Dendritic cell treated with granulocyte-macrophage colony-stimulating factor and Interleukin-4, amounts not matched to agents 40 ng/mL and 50 ng/mL, for 4 days (primary cell): Measurements from ENCODE around the gene CIDEC.
"Not testable (repeated sequence)": the region's sequence is repeated elsewhere in the genome, so short reads cannot be mapped to it uniquely, and the experiment has no call there.

Experiments used
- H3K27ac Mint-ChIP-seq: one replicate; pipeline ENCODE4 v1.8.0; 2022; ENCODE audit warnings: mild to moderate bottlenecking, mixed read lengths
- H3K27me3 Mint-ChIP-seq: one replicate; pipeline ENCODE4 v1.8.0; 2022; ENCODE audit warnings: mild to moderate bottlenecking, mixed read lengths
- H3K36me3 Mint-ChIP-seq: one replicate; pipeline ENCODE4 v1.8.0; 2022; ENCODE audit warnings: low read depth, mixed read lengths
- H3K4me1 Mint-ChIP-seq: one replicate; pipeline ENCODE4 v1.8.0; 2022; ENCODE audit warnings: low read depth, mixed read lengths
- H3K4me3 Mint-ChIP-seq: one replicate; pipeline ENCODE4 v1.8.0; 2022; ENCODE audit warnings: mild to moderate bottlenecking, moderate library complexity, mixed read lengths
- H3K9me3 Mint-ChIP-seq: one replicate; pipeline ENCODE4 v1.8.0; 2022; ENCODE audit warnings: mixed read lengths
- intact Hi-C: fragments of 100-400 bp; cut with micrococcal nuclease; formaldehyde crosslinking; loops from one replicate; pipeline ENCODE4 v1.15.0; 2022

CIDEC gene

DNA sequence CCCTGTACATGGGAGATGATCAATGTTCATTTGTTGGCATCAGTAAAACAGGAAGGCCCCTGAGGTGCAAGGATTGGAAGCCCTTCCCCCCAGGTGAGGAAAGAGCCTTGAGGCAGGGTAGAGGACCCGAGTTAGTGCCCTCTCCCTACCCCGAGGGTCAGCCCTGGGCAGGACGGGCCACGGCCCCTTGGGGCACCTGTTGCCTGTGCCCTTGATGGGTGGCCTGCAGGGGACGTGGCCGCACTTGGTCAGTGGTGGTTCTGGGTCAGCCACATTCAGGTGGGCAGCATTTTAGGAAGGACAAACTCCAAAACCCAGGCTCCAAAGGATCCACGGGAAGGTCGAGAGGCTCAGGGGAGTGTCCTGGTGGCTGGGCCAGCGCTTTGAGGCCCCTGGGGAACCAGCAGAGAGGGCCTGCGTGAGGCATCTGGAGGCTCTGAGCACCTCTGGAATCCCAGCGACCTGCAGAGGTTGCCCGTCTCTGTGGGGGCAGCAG is 20.5 kb downstream of the CIDEC start:
- intact Hi-C loops, result no loop called here
- Mint-ChIP-seq H3K27ac (no peak overlapping the region), H3K4me3 (no peak overlapping the region), H3K27me3 (peaks cover 8% of the 10 kb centered on the region), H3K4me1 (peaks cover 28% of the 10 kb centered on the region), H3K9me3 (no peaks in the 10 kb centered on the region), H3K36me3 (no peaks in the 10 kb centered on the region)

DNA sequence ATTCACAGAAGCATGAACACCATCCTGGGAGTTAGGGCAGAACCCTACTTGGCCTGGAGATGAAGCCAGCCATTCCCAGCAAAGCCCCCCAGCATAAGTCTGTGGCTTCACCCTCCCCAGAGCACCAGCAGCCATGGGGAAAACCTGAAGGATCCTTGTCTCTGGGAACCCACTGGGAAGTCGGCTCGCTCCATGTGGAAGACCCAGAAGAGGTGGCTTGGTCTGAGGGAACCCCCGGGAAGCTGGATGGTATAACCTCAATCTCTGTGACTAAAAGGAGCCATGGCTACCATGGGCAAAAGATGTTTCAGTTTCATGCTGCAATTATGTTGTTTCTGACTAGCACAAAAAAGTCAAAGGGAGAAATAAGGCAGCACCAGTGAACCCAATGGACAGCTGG is 24.5 kb downstream of the CIDEC start:
- Mint-ChIP-seq H3K27ac (no peak overlapping the region), H3K27me3 (peaks cover 3% of the 10 kb centered on the region), H3K9me3 (no peaks in the 10 kb centered on the region), H3K4me3 (no peak overlapping the region), H3K4me1 (peaks cover 5% of the 10 kb centered on the region), H3K36me3 (no peaks in the 10 kb centered on the region)
- intact Hi-C loops, result no loop called here

- H3K4me3 Mint-ChIP-seq, H3K4me1 Mint-ChIP-seq, H3K9me3 Mint-ChIP-seq, H3K27ac Mint-ChIP-seq, H3K36me3 Mint-ChIP-seq, H3K27me3 Mint-ChIP-seq, intact Hi-C loops: not testable (repeated sequence)
Measured at GRCh38 chr3:9854291-9854940, 25.6 kb downstream of the CIDEC start.

- Mint-ChIP-seq H3K27me3 (peaks cover 3% of the 10 kb centered on the region), H3K4me3 (no peak overlapping the region), H3K27ac (no peak overlapping the region), H3K36me3 (no peaks in the 10 kb centered on the region), H3K9me3 (no peaks in the 10 kb centered on the region), H3K4me1 (peaks cover 4% of the 10 kb centered on the region)
- intact Hi-C loops, result no loop called here
Measured at GRCh38 chr3:9852528-9852927, 27.5 kb downstream of the CIDEC start.

GRCh38 chr3:9851926-9852325 is 28.1 kb downstream of the CIDEC start:
- H3K36me3 Mint-ChIP-seq, H3K4me1 Mint-ChIP-seq, intact Hi-C loops, H3K27me3 Mint-ChIP-seq, H3K4me3 Mint-ChIP-seq, H3K9me3 Mint-ChIP-seq, H3K27ac Mint-ChIP-seq: not testable (repeated sequence)

- H3K27me3 Mint-ChIP-seq, intact Hi-C loops, H3K4me3 Mint-ChIP-seq, H3K4me1 Mint-ChIP-seq, H3K27ac Mint-ChIP-seq, H3K9me3 Mint-ChIP-seq, H3K36me3 Mint-ChIP-seq: not testable (repeated sequence)
Measured at GRCh38 chr3:9851383-9851782, 28.7 kb downstream of the CIDEC start.

GRCh38 chr3:9848860-9849259 is 31.2 kb downstream of the CIDEC start:
- not testable (repeated sequence) for H3K4me3 Mint-ChIP-seq
- intact Hi-C loops, result loop anchor here (5.0 kb wide), 1 partner anchor 68 kb away; the partner anchor contains the start of gene IL17RC

GRCh38 chr3:9847870-9848269 is 32.2 kb downstream of the CIDEC start:
- not testable (repeated sequence) for H3K4me3 Mint-ChIP-seq

More at GRCh38 chr3:9848860-9849259, 31.2 kb downstream of the CIDEC start:
- Mint-ChIP-seq H3K4me1 (peaks cover 10% of the 10 kb centered on the region), H3K27ac (peak overlapping the region; percentile 32)
- not testable (repeated sequence) for H3K9me3 Mint-ChIP-seq, H3K27me3 Mint-ChIP-seq, H3K36me3 Mint-ChIP-seq

DNA sequence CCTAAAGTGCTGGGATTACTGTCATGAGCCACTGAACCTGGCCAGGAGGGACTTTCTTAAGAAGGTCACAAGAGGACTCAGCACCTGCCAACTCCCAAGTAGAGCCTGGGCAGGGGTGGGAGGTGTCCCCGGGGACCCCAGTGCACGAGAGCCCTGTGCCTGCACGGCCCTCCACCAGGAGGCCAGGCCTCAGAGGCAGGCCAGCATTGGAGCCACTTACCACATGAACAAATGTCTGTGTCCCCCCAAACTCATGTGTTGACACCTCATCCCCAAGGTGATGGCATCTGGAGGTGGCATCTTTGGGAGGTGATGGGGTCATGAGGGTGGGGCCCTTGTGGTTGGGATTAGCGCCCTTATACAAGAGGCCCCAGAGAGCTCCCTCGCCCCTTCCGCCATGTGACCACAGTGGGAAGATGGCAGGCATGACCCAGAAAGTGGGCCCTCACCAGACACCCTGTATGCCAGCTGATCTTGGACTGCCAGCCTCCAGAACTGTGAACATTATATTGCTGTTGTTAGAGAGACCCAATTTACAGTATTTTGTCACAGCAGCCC is 33.0 kb downstream of the CIDEC start:
- peaks cover 28% of the 10 kb centered on the region for H3K4me1 Mint-ChIP-seq
- H3K27ac Mint-ChIP-seq, result no peak overlapping the region
- no peak overlapping the region for H3K4me3 Mint-ChIP-seq
- H3K9me3 Mint-ChIP-seq, result no peaks in the 10 kb centered on the region
- peaks cover 16% of the 10 kb centered on the region for H3K36me3 Mint-ChIP-seq
- peaks cover 3% of the 10 kb centered on the region for H3K27me3 Mint-ChIP-seq
- intact Hi-C loops, result loop anchor here (5.0 kb wide), 1 partner anchor 70 kb away; the partner anchor contains the start of gene IL17RC

More at GRCh38 chr3:9847870-9848269, 32.2 kb downstream of the CIDEC start:
- H3K4me1 Mint-ChIP-seq, result peaks cover 19% of the 10 kb centered on the region
- intact Hi-C loops, result loop anchor here (5.0 kb wide), 1 partner anchor 69 kb away; the partner anchor contains the start of gene IL17RC
- not testable (repeated sequence) for H3K27ac Mint-ChIP-seq, H3K9me3 Mint-ChIP-seq, H3K27me3 Mint-ChIP-seq, H3K36me3 Mint-ChIP-seq

DNA sequence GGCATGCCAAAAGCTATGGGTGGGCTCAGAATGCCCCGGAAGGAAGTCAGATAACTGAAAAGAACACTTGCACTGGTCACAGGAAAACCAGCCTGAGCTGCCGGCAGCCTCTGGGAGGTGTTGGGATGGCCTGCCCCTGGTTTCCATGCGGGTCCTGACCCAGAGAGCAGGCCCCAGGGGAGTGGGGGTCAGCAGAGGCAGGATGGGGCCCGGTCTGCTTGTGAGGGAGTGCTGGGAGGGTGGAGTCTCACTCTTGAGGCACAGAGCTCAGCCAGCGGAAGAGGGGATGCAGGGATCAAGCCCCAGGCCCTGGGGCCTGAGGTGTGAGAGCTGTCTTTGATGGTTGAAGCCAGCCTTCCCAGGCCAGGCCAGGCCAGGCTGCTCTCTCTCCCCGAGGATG is 33.8 kb downstream of the CIDEC start:
- H3K4me3 Mint-ChIP-seq, result no peak overlapping the region
- peaks cover 31% of the 10 kb centered on the region for H3K4me1 Mint-ChIP-seq
- H3K27me3 Mint-ChIP-seq, result no peaks in the 10 kb centered on the region
- H3K9me3 Mint-ChIP-seq, result no peaks in the 10 kb centered on the region
- H3K27ac Mint-ChIP-seq, result peak overlapping the region; percentile 34
- intact Hi-C loops, result loop anchor here (5.0 kb wide), 1 partner anchor 71 kb away; the partner anchor contains the start of gene IL17RC
- peaks cover 24% of the 10 kb centered on the region for H3K36me3 Mint-ChIP-seq

DNA sequence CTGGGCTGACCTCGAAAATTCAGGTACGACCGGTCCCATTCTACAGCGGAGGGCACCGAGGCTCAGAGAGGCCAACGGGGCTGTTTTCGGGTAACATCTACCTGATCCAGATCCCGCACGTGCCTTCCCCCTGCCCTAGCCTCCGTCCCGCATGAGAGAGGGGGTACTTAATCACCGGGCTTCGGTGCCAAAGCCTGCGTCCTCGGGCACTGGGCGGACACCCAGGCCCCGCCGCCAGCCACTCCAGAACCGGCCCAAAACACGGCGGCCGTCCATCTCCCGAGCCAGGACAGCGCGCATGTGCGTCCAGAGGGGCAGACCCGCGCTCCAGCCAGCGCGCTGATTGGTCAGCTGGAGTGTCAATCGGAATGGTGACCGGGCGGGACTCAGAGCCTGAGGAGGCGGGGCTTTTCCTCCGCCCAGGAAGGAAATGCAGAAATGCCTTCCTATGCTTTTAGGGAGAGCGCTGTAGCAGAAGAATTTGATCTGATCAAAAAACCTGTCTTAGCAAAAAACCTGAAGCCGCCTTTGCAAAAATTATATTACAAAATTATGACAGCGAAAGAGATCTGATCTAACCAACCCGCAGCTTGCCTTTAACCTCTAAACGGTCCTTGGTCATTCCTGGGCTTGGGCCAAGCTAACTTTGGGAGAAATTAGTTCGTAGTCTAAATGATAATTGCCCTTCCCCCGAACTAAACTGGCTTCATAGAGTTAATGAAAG is 36.2 kb downstream of the CIDEC start, which contains the start of gene RPUSD3:
TSS of gene RPUSD3 (minus strand) at position 294 of the 724 bp plus-strand sequence. CDS start at position 276, 18 bp downstream.
- intact Hi-C loops, result loop anchor here (5.0 kb wide), 1 partner anchor 88 kb away; the partner anchor contains the start of gene CRELD1
- Mint-ChIP-seq H3K9me3 (no peaks in the 10 kb centered on the region), H3K36me3 (peaks cover 48% of the 10 kb centered on the region), H3K27me3 (no peaks in the 10 kb centered on the region), H3K4me3 (peak within 1 kb of the TSS; percentile 99), H3K27ac (peak within 1 kb of the TSS; percentile 90), H3K4me1 (peaks cover 31% of the 10 kb centered on the region)

DNA sequence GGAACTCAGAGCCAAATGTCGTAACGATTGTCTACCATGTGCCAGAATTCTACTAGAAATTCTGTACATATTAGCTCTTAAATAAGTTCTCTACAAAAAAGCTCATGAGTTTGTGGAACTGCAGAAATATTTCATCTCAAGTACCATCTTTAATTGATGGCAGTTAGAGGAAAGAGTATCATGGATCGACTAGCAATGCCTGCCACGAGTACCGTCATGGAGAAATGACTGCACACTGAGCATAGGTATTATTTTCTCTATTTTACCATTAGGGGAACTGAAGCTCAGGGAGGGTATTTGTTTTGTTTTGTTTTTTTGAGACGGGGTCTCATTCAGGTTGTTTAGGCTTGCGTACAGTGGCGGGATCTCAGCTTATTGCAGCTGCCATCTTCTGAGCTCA is 39.0 kb downstream of the CIDEC start:
- Mint-ChIP-seq H3K4me1 (peaks cover 39% of the 10 kb centered on the region), H3K4me3 (no peak overlapping the region), H3K27me3 (no peaks in the 10 kb centered on the region), H3K27ac (no peak overlapping the region), H3K9me3 (no peaks in the 10 kb centered on the region), H3K36me3 (peaks cover 75% of the 10 kb centered on the region)
- intact Hi-C loops, result loop anchor here (5.0 kb wide), 1 partner anchor 91 kb away; the partner anchor contains the start of gene CRELD1

GRCh38 chr3:9838856-9839255 is 41.2 kb downstream of the CIDEC start:
- Mint-ChIP-seq H3K4me1 (peaks cover 33% of the 10 kb centered on the region), H3K4me3 (no peak overlapping the region), H3K27ac (no peak overlapping the region), H3K36me3 (peaks cover 95% of the 10 kb centered on the region), H3K27me3 (no peaks in the 10 kb centered on the region), H3K9me3 (no peaks in the 10 kb centered on the region)
- intact Hi-C loops, result no loop called here
